Body of pancreas (tissue), 4 donors: Measurements from ENCODE around the gene POU2AF2.
A peak's percentile ranks its signal among the peaks of the same experiment; 100 is the strongest.

Source experiments
- POLR2A ChIP-seq, 3 donors: fragments of 450-650 bp; IDR thresholded peaks; one replicate each; pipeline ENCODE4 v1.6.1; 2016; ENCODE audit warnings: antibody characterized with exemption in 3 of 3, mild to moderate bottlenecking in 2 of 3
- TF ChIP-seq, protein P1 (sequence below), 7 experiments: fragments of 450-650 bp in 4 of 7; fragments of 200-600 bp in 3 of 7; sonication (generic) in 3 of 7; IDR thresholded peaks; one replicate each; pipeline ENCODE4 v1.5.1; 2016 to 2019; ENCODE audit warnings: antibody characterized with exemption in 7 of 7

DNA sequence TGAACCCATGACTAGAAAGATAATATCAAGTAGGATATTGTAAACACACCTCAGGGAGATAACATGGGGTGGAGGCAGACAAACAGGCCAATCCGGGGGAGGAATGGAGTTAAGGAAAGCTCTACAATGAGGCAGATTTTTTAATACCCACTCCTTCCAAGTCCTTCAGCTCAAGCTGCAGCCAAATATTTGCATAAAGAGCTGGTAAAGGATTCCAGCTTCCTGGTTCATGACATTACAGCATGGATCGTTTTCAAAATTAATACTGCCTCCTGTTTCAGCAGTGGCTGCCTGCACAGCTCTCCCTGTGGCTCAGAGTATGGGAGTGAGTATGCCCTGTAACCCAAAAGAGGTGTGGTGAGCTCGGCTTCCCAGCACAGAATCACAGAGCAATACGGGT is 57.9 kb downstream of the POU2AF2 start:
- TF ChIP-seq, protein P1, sequence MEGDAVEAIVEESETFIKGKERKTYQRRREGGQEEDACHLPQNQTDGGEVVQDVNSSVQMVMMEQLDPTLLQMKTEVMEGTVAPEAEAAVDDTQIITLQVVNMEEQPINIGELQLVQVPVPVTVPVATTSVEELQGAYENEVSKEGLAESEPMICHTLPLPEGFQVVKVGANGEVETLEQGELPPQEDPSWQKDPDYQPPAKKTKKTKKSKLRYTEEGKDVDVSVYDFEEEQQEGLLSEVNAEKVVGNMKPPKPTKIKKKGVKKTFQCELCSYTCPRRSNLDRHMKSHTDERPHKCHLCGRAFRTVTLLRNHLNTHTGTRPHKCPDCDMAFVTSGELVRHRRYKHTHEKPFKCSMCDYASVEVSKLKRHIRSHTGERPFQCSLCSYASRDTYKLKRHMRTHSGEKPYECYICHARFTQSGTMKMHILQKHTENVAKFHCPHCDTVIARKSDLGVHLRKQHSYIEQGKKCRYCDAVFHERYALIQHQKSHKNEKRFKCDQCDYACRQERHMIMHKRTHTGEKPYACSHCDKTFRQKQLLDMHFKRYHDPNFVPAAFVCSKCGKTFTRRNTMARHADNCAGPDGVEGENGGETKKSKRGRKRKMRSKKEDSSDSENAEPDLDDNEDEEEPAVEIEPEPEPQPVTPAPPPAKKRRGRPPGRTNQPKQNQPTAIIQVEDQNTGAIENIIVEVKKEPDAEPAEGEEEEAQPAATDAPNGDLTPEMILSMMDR (IDR thresholded peaks at IDR 0.05): peak in 2 of 7 experiments; percentile 5 to 9
- peak in 2 of 3 donors; percentile 23 to 36 for TF ChIP-seq POLR2A (IDR thresholded peaks at IDR 0.05)
